Coronary artery (tissue), 2 donors: ENCODE results near the gene PPP3CB.

Experiments used
- DNase-seq: peaks from one replicate; pipeline ENCODE4 v3.0.0-alpha.2; 2017; ENCODE audit warnings: low spot score
- H3K27ac ChIP-seq, 2 donors: fragments of 200-600 bp; sonication (generic); one replicate each; pipeline ENCODE4 v1.5.1; 2016 to 2019
- H3K4me3 ChIP-seq: fragments of 200-600 bp; sonication (generic); 2 replicates; pipeline ENCODE4 v1.5.1; 2016; ENCODE audit warnings: mild to moderate bottlenecking, moderate library complexity
- CTCF ChIP-seq: fragments of 200-600 bp; sonication (generic); IDR thresholded peaks from one replicate; pipeline ENCODE4 v1.5.1; 2019; ENCODE audit warnings: antibody characterized with exemption

The PPP3CB gene

GRCh38 chr10:73446926-73447325 lies 48.9 kb downstream of the PPP3CB start:
- TF ChIP-seq CTCF: no peak

GRCh38 chr10:73444457-73444856 lies 51.4 kb downstream of the PPP3CB start:
- Histone ChIP-seq H3K4me3 (no peak overlapping the region), H3K27ac (no peak overlapping the region)
- TF ChIP-seq CTCF: no peak
- DNase-seq: no peak

More at GRCh38 chr10:73446926-73447325, 48.9 kb downstream of the PPP3CB start:
- DNase-seq: no peak
- Histone ChIP-seq H3K4me3 (no peak overlapping the region), H3K27ac (no peak overlapping the region)

GRCh38 chr10:73439605-73440312 lies 56.1 kb downstream of the PPP3CB start:
- Histone ChIP-seq H3K4me3 (no peak overlapping the region), H3K27ac (no peak overlapping the region)
- TF ChIP-seq CTCF: no peak
- DNase-seq: no peak

GRCh38 chr10:73439055-73439454 lies 56.8 kb downstream of the PPP3CB start:
- no peak overlapping the region for H3K4me3 ChIP-seq
- no peak overlapping the region for H3K27ac ChIP-seq
- DNase-seq: no peak
- no peak for TF ChIP-seq CTCF

GRCh38 chr10:73433538-73433867 lies 62.3 kb downstream of the PPP3CB start, which contains the start of gene MSS51:
MSS51 (minus strand) TSS chr10:73433561; CDS start chr10:73428284, 5,277 bp downstream.
- DNase-seq: no peak
- TF ChIP-seq CTCF: no peak
- H3K27ac ChIP-seq: no peak within 1 kb of the TSS
- no peak within 1 kb of the TSS for H3K4me3 ChIP-seq

GRCh38 chr10:73432646-73433537 lies 62.9 kb downstream of the PPP3CB start:
- Histone ChIP-seq H3K4me3 (no peak overlapping the region), H3K27ac (no peak overlapping the region)
- TF ChIP-seq CTCF: no peak
- no peak for DNase-seq
